ENCODE measurements around the gene CNTN6. TPM values are rescaled to one million over a fixed set of nuclear protein-coding genes. Genes with fewer than 3 reads are reported as not detected.

The CNTN6 gene
- total RNA-seq, 1 donor from 2014 or later, result not detected

GRCh38 chr3:1228289-1228688 is 135.5 kb downstream of the CNTN6 start:
- Histone ChIP-seq H3K9me3 (no peaks in the 10 kb centered on the region), H3K27me3 (no peaks in the 10 kb centered on the region), H3K27ac (no peak overlapping the region), H3K4me1 (no peaks in the 10 kb centered on the region), H3K36me3 (no peaks in the 10 kb centered on the region), H3K4me3 (no peak overlapping the region)
- DNase-seq (ENCODE audit: low spot score in 2 of 2), result no peak
- intact Hi-C loops (cut with DNase I), result no loop called here
- no peak for TF ChIP-seq CTCF (IDR thresholded peaks at IDR 0.05)

GRCh38 chr3:1230920-1231319 is 138.1 kb downstream of the CNTN6 start:
- Histone ChIP-seq H3K4me3 (no peak overlapping the region), H3K27ac (no peak overlapping the region), H3K36me3 (no peaks in the 10 kb centered on the region), H3K27me3 (no peaks in the 10 kb centered on the region), H3K9me3 (no peaks in the 10 kb centered on the region), H3K4me1 (no peaks in the 10 kb centered on the region)
- no peak for DNase-seq (ENCODE audit: low spot score in 2 of 2)
- intact Hi-C loops (cut with DNase I), result no loop called here
- no peak for TF ChIP-seq CTCF (IDR thresholded peaks at IDR 0.05)

GRCh38 chr3:1232276-1232675 is 139.5 kb downstream of the CNTN6 start:
- no peak overlapping the region for H3K4me3 ChIP-seq
- H3K36me3 ChIP-seq, result no peaks in the 10 kb centered on the region
- H3K4me1 ChIP-seq, result no peaks in the 10 kb centered on the region
- H3K27me3 ChIP-seq, result no peaks in the 10 kb centered on the region
- no peak for TF ChIP-seq CTCF (IDR thresholded peaks at IDR 0.05)
- intact Hi-C loops (cut with DNase I), result no loop called here
- no peak for DNase-seq (ENCODE audit: low spot score in 2 of 2)
- H3K9me3 ChIP-seq, result no peaks in the 10 kb centered on the region
- no peak overlapping the region for H3K27ac ChIP-seq

GRCh38 chr3:1235526-1236120 is 142.8 kb downstream of the CNTN6 start:
- no peak for DNase-seq (ENCODE audit: low spot score in 2 of 2)
- no peaks in the 10 kb centered on the region for H3K4me1 ChIP-seq
- H3K9me3 ChIP-seq, result no peaks in the 10 kb centered on the region
- intact Hi-C loops (cut with DNase I), result no loop called here
- H3K27me3 ChIP-seq, result no peaks in the 10 kb centered on the region
- no peak overlapping the region for H3K27ac ChIP-seq
- no peak overlapping the region for H3K4me3 ChIP-seq
- H3K36me3 ChIP-seq, result no peaks in the 10 kb centered on the region
- no peak for TF ChIP-seq CTCF (IDR thresholded peaks at IDR 0.05)

GRCh38 chr3:1251282-1252060 is 158.6 kb downstream of the CNTN6 start:
- TF ChIP-seq CTCF (IDR thresholded peaks at IDR 0.05), result no peak
- no peak for DNase-seq (ENCODE audit: low spot score in 2 of 2)
- no peaks in the 10 kb centered on the region for H3K4me1 ChIP-seq
- no peaks in the 10 kb centered on the region for H3K9me3 ChIP-seq
- no peak overlapping the region for H3K27ac ChIP-seq
- H3K27me3 ChIP-seq, result no peaks in the 10 kb centered on the region
- intact Hi-C loops (cut with DNase I), result no loop called here
- H3K36me3 ChIP-seq, result no peaks in the 10 kb centered on the region
- no peak overlapping the region for H3K4me3 ChIP-seq
